ENCODE data around the gene CCDC106.

CCDC106 gene

GRCh38 chr19:55690769-55691545, 42.9 kb downstream of the CCDC106 start:
- Histone ChIP-seq H3K9me3 (ENCODE audit: low read length) (no peaks in the 10 kb centered on the region), H3K4me2 (ENCODE audit: low read length) (no peak overlapping the region), H3K9me2 (ENCODE audit: low read depth, low read length) (no peaks in the 10 kb centered on the region), H3K4me3 (ENCODE audit: low read depth, low read length, poor library complexity, severe bottlenecking) (no peak overlapping the region), H3K4me1 (ENCODE audit: insufficient read depth, low read length, severe bottlenecking) (no peaks in the 10 kb centered on the region), H3K79me2 (ENCODE audit: insufficient read depth, low read length) (no peaks in the 10 kb centered on the region), H3F3A (ENCODE audit: insufficient read depth, low read length) (no peaks in the 10 kb centered on the region), H3K36me3 (ENCODE audit: insufficient read depth, low read length) (peaks cover 91% of the 10 kb centered on the region), H4K20me1 (ENCODE audit: insufficient read depth, low read length) (no peaks in the 10 kb centered on the region), H3K9ac (ENCODE audit: low read length) (no peak overlapping the region), H3K27me3 (ENCODE audit: insufficient read depth, low read length) (no peaks in the 10 kb centered on the region), H2AFZ (ENCODE audit: low read length) (no peak overlapping the region), H3K27ac (ENCODE audit: low read depth, low read length, poor library complexity, severe bottlenecking) (no peak overlapping the region)
- TF ChIP-seq EZH2 (IDR thresholded peaks at IDR 0.05; ENCODE audit: borderline replicate concordance, low read length), result no peak
- TF ChIP-seq, protein P1, sequence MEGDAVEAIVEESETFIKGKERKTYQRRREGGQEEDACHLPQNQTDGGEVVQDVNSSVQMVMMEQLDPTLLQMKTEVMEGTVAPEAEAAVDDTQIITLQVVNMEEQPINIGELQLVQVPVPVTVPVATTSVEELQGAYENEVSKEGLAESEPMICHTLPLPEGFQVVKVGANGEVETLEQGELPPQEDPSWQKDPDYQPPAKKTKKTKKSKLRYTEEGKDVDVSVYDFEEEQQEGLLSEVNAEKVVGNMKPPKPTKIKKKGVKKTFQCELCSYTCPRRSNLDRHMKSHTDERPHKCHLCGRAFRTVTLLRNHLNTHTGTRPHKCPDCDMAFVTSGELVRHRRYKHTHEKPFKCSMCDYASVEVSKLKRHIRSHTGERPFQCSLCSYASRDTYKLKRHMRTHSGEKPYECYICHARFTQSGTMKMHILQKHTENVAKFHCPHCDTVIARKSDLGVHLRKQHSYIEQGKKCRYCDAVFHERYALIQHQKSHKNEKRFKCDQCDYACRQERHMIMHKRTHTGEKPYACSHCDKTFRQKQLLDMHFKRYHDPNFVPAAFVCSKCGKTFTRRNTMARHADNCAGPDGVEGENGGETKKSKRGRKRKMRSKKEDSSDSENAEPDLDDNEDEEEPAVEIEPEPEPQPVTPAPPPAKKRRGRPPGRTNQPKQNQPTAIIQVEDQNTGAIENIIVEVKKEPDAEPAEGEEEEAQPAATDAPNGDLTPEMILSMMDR (IDR thresholded peaks at IDR 0.05; ENCODE audit: low read length), result no peak

DNA sequence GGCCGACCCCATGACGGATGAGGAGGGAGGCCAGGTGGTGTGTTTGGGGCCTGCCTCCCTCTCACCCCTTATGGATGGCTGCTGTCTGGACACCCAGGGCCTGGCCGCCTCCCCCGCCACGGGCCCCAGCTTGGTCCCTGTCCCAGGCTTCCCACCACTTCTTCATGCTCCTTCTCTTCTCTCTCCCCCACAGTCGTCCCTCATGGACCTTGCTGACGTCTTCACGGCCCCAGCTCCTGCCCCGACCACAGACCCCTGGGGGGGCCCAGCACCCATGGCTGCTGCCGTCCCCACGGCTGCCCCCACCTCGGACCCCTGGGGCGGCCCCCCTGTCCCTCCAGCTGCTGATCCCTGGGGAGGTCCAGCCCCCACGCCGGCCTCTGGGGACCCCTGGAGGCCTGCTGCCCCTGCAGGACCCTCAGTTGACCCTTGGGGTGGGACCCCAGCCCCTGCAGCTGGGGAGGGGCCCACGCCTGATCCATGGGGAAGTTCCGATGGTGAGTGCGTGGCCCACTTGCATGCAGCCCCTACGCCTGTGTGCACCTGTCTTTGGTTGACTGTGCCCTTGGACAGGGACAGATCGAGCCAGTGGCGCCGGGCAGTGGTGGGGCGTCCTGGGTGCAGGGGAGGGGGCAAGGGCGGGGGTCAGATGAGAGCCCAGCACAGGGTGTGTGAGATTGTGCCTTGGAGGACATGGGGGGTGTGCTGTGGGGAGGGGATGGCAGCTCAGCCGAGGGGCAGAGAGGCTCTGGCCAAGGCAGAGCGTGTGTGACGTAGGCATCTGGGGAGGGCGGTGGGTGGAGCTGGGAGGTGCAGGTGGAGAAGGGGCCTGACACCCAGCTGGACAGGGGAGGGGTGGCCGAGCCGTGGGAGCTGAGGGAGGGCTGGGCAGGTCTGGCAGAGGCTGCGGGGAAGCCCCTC, 43.8 kb downstream of the CCDC106 start:
- H3K4me2 ChIP-seq (ENCODE audit: low read length), result no peak overlapping the region
- H3K4me1 ChIP-seq (ENCODE audit: insufficient read depth, low read length, severe bottlenecking), result no peaks in the 10 kb centered on the region
- H3K79me2 ChIP-seq (ENCODE audit: insufficient read depth, low read length), result no peaks in the 10 kb centered on the region
- no peak overlapping the region for H3K9ac ChIP-seq (ENCODE audit: low read length)
- H3F3A ChIP-seq (ENCODE audit: insufficient read depth, low read length), result no peaks in the 10 kb centered on the region
- no peaks in the 10 kb centered on the region for H3K27me3 ChIP-seq (ENCODE audit: insufficient read depth, low read length)
- H3K4me3 ChIP-seq (ENCODE audit: low read depth, low read length, poor library complexity, severe bottlenecking), result no peak overlapping the region
- H3K27ac ChIP-seq (ENCODE audit: low read depth, low read length, poor library complexity, severe bottlenecking), result no peak overlapping the region
- H3K9me2 ChIP-seq (ENCODE audit: low read depth, low read length), result no peaks in the 10 kb centered on the region
- no peak for TF ChIP-seq EZH2 (IDR thresholded peaks at IDR 0.05; ENCODE audit: borderline replicate concordance, low read length)
- TF ChIP-seq, protein P1 (IDR thresholded peaks at IDR 0.05; ENCODE audit: low read length), result no peak
- H3K36me3 ChIP-seq (ENCODE audit: insufficient read depth, low read length), result peaks cover 94% of the 10 kb centered on the region
- H3K9me3 ChIP-seq (ENCODE audit: low read length), result no peaks in the 10 kb centered on the region
- no peak overlapping the region for H2AFZ ChIP-seq (ENCODE audit: low read length)
- no peaks in the 10 kb centered on the region for H4K20me1 ChIP-seq (ENCODE audit: insufficient read depth, low read length)

DNA sequence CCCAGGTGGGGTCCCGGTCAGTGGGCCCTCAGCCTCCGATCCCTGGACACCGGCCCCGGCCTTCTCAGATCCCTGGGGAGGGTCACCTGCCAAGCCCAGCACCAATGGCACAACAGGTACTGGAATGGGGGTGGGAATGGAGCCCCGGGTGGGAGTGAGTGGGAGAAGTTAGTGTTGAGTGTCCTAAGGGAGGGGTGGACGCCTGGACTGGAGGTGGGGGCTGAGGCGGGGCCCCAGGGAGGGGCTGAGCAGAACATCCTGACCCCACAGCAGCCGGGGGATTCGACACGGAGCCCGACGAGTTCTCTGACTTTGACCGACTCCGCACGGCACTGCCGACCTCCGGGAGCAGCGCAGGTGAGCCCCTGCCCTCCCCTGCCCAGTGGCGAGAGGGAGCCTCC, 44.7 kb downstream of the CCDC106 start:
- no peaks in the 10 kb centered on the region for H3K4me1 ChIP-seq (ENCODE audit: insufficient read depth, low read length, severe bottlenecking)
- no peak overlapping the region for H2AFZ ChIP-seq (ENCODE audit: low read length)
- no peak overlapping the region for H3K4me2 ChIP-seq (ENCODE audit: low read length)
- no peaks in the 10 kb centered on the region for H3K79me2 ChIP-seq (ENCODE audit: insufficient read depth, low read length)
- H3K27me3 ChIP-seq (ENCODE audit: insufficient read depth, low read length), result no peaks in the 10 kb centered on the region
- H3K9me3 ChIP-seq (ENCODE audit: low read length), result no peaks in the 10 kb centered on the region
- peaks cover 94% of the 10 kb centered on the region for H3K36me3 ChIP-seq (ENCODE audit: insufficient read depth, low read length)
- no peak overlapping the region for H3K9ac ChIP-seq (ENCODE audit: low read length)
- H3K27ac ChIP-seq (ENCODE audit: low read depth, low read length, poor library complexity, severe bottlenecking), result no peak overlapping the region
- TF ChIP-seq, protein P1 (IDR thresholded peaks at IDR 0.05; ENCODE audit: low read length), result no peak
- TF ChIP-seq EZH2 (IDR thresholded peaks at IDR 0.05; ENCODE audit: borderline replicate concordance, low read length), result no peak
- H3K9me2 ChIP-seq (ENCODE audit: low read depth, low read length), result no peaks in the 10 kb centered on the region
- H3F3A ChIP-seq (ENCODE audit: insufficient read depth, low read length), result no peaks in the 10 kb centered on the region
- no peaks in the 10 kb centered on the region for H4K20me1 ChIP-seq (ENCODE audit: insufficient read depth, low read length)
- no peak overlapping the region for H3K4me3 ChIP-seq (ENCODE audit: low read depth, low read length, poor library complexity, severe bottlenecking)
